IPS-15b (cell line): Measurements from ENCODE around the gene DNAH12.

ENCODE experiments used
- H3K27me3 ChIP-seq: one replicate; pipeline ENCODE4 v1.6.1; 2013; ENCODE audit warnings: low read length; ENCODE audit not compliant: control insufficient read depth, insufficient read depth
- H3K36me3 ChIP-seq: one replicate; pipeline ENCODE4 v1.6.1; 2013; ENCODE audit warnings: low read length; ENCODE audit not compliant: control insufficient read depth, insufficient read depth
- H3K4me1 ChIP-seq: one replicate; pipeline ENCODE4 v1.6.1; 2013; ENCODE audit warnings: mild to moderate bottlenecking, low read length; ENCODE audit not compliant: control insufficient read depth, insufficient read depth
- H3K4me3 ChIP-seq: one replicate; pipeline ENCODE4 v1.5.1; 2013; ENCODE audit warnings: low read depth, low read length
- H3K9ac ChIP-seq: one replicate; pipeline ENCODE4 v1.6.1; 2013; ENCODE audit warnings: low read depth, mild to moderate bottlenecking, low read length
- H3K9me3 ChIP-seq: one replicate; pipeline ENCODE4 v1.6.1; 2013; ENCODE audit warnings: mild to moderate bottlenecking, low read length; ENCODE audit not compliant: control insufficient read depth, insufficient read depth

The DNAH12 gene

DNA sequence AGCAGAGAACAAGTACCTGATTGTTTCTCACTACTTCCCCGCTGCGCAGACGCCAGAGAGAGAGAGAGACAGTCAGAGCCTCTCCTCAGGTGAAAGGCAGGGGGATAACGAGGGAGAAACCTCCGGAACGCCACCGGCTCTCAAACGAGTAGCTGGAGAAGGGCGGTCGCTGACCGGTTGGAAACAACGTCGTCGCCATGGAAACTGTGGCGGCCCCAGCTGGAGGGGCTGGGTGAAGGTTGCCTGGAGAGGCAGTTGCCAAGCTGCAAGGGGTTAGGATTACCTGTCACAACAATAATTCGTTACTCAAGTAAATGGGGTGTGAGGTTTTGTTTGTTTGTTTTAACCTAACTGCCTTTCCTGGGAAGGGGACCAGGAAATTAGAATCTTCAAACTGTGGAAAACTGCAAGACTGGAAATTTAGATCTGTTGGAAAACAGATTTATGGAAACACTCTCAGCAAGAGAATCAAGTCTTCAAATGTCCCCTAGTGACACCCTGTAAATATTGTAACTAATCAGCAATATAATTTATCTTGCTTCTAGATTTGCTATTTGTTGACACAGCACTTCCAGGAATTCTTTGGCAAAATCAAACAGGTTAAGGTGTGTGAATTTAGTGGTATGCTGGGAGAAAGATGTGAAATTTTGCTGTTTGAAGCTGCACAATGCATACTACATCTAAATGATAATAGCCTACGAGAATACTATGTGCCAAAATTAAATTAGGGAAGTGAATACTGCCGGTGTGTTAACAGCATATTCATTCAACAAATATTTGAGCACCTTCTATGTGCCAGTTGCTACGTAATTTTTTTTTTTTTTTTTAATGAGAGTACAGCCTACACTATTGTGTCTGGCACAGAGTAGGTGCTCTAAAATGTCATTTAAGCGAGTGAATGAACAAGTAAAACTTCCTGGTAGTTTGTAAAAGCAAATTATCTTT, at the start of gene DNAH12:
TSS of gene DNAH12 (minus strand) at position 164 of the 945 bp plus-strand sequence. CDS start 1,474 bp downstream, outside the sequence.
- Histone ChIP-seq H3K27me3 (no peaks in the 10 kb centered on the region), H3K36me3 (no peaks in the 10 kb centered on the region), H3K9ac (no peak within 1 kb of the TSS), H3K9me3 (no peaks in the 10 kb centered on the region), H3K4me1 (peaks cover 6% of the 10 kb centered on the region), H3K4me3 (peak within 1 kb of the TSS; percentile 56)

DNA sequence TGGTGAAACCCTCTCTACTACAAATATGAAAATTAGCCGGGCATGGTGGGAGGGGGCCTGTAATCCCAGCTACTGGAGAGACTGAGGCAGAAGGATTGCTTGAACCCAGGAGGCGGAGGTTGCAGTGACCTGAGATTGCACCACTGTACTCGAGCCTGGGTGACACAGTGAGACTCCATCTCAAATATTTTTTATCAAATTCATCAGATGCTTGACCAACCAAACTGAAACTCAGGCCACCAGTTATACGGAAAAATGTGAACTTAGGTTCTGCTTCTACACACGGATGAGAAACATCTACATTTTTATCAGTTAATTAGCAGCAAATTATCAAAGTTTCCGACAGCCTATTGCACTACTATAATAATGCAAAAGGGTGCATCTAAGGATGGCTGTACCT, 48.2 kb upstream of the DNAH12 start:
- Histone ChIP-seq H3K9me3 (no peaks in the 10 kb centered on the region), H3K4me1 (peaks cover 4% of the 10 kb centered on the region), H3K27me3 (no peaks in the 10 kb centered on the region), H3K36me3 (no peaks in the 10 kb centered on the region), H3K4me3 (no peak overlapping the region), H3K9ac (no peak overlapping the region)

GRCh38 chr3:57587905-57588304, 43.8 kb upstream of the DNAH12 start:
- Histone ChIP-seq H3K27me3 (no peaks in the 10 kb centered on the region), H3K4me3 (no peak overlapping the region), H3K4me1 (no peaks in the 10 kb centered on the region), H3K9me3 (no peaks in the 10 kb centered on the region), H3K36me3 (no peaks in the 10 kb centered on the region), H3K9ac (no peak overlapping the region)

DNA sequence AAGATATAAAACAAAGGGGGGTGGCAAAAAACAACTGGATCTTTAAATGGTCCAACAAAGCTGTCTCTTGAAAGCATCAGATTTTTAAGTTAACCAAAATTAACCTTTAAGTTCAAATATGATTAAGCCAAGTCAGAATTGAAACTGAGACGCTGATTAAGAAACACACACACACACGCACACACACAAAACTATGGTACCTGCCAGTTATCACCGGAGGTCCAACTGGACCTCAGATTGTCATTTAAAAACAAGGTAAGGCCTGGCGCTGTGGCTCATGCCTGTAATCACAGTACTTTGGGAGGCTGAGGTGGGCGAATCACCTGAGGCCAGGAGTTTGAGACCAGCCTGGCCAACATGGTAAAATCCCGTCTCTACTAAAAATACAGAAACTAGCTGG, 42.6 kb upstream of the DNAH12 start:
- Histone ChIP-seq H3K9ac (no peak overlapping the region), H3K36me3 (no peaks in the 10 kb centered on the region), H3K4me1 (no peaks in the 10 kb centered on the region), H3K4me3 (no peak overlapping the region), H3K27me3 (no peaks in the 10 kb centered on the region), H3K9me3 (no peaks in the 10 kb centered on the region)

- Histone ChIP-seq H3K4me3 (no peak overlapping the region), H3K27me3 (no peaks in the 10 kb centered on the region), H3K9me3 (no peaks in the 10 kb centered on the region), H3K9ac (no peak overlapping the region), H3K4me1 (no peaks in the 10 kb centered on the region), H3K36me3 (no peaks in the 10 kb centered on the region)
These were observed 39.4 kb upstream of the DNAH12 start for GRCh38 chr3:57583544-57583943.

DNA sequence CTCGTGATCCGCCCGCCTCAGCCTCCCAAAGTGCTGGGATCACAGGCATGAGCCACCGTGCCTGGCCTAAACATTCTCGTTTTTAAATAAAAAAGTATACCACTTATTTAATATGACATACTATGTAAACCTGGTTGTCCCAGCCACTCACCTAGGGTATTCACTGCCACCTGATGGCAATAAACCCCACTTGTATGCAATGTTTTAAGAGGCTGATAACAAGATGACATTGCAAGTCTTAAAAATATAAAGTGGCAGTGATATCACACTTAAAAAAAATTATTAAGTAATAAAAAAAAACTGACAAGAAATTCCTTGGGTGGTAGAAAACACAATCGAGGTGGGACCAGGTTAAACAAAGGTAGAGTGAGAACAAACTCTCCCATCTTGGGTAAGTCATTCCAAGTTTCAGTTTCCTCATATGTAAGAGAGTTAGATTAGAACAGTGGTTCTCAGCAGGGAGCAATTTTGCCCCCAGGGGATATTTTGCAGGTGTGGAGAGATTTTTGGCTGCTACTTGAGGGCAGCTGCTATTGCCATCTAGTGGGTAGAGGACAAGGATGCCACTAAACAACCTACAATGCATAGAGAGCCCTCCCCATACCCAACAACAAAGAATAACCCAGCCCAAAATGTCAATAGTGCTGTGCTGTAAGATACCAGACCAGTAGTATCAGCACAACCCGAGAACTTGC, 38.5 kb upstream of the DNAH12 start:
- Histone ChIP-seq H3K9ac (no peak overlapping the region), H3K36me3 (no peaks in the 10 kb centered on the region), H3K27me3 (no peaks in the 10 kb centered on the region), H3K9me3 (no peaks in the 10 kb centered on the region), H3K4me1 (no peaks in the 10 kb centered on the region), H3K4me3 (no peak overlapping the region)

DNA sequence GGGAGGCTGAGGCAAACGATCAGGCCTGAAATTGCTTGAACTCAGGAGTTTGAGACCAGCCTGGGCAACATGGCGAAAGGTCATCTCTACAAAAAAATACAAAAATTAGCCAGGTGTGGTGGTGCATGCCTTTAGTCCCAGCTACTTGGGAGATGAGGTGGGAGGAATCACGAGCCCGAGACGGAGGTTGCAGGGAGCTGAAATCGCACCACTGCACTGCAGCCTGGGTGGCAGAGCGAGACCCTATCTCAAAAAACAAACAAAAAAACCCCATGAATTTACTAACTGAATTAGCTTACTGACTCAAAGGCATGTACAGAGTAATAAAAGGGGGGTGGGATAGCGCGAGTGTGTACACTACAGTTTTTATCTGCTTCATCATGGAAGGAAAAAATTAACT, 33.7 kb upstream of the DNAH12 start:
- H3K9ac ChIP-seq = no peak overlapping the region
- peaks cover 18% of the 10 kb centered on the region for H3K36me3 ChIP-seq
- no peaks in the 10 kb centered on the region for H3K9me3 ChIP-seq
- H3K4me3 ChIP-seq = no peak overlapping the region
- H3K4me1 ChIP-seq = no peaks in the 10 kb centered on the region
- no peaks in the 10 kb centered on the region for H3K27me3 ChIP-seq

DNA sequence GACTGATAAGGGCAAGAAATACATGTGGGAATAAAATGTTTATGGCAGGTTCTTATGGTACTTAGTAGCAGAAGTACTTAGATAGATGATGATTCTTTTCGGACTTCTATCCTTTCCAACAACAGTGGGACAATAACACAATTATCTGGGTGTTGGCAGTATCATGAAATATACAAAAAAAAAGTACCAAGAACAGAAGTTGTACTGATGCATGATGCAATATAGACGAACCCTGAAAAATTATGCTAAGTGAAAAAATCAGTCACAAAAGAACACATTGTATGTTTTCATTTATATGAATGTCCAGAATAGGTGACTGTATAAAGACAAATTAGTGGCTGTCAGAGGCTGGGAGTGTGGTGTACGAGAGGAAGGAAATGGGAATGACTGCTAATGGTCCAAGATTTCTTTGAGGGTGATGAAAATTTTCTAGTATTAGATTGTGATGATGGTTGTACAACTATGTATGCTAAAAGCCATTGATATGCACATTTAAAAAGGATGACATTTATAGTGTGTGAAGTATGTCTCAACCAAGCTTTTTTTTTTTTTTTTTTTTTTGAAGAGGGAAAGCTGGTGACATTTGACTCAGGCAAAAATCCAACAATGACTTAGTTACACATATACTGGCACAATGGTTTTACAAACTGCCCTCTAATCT, 32.0 kb upstream of the DNAH12 start:
- Histone ChIP-seq H3K9ac (no peak overlapping the region), H3K4me1 (no peaks in the 10 kb centered on the region), H3K4me3 (no peak overlapping the region), H3K27me3 (no peaks in the 10 kb centered on the region), H3K9me3 (no peaks in the 10 kb centered on the region), H3K36me3 (peaks cover 25% of the 10 kb centered on the region)

- no peak overlapping the region for H3K4me3 ChIP-seq
- H3K36me3 ChIP-seq = peaks cover 25% of the 10 kb centered on the region
- H3K9me3 ChIP-seq = no peaks in the 10 kb centered on the region
- no peaks in the 10 kb centered on the region for H3K4me1 ChIP-seq
- no peaks in the 10 kb centered on the region for H3K27me3 ChIP-seq
- no peak overlapping the region for H3K9ac ChIP-seq
These were observed 28.0 kb upstream of the DNAH12 start for GRCh38 chr3:57572096-57572495.

- no peaks in the 10 kb centered on the region for H3K27me3 ChIP-seq
- H3K36me3 ChIP-seq = peaks cover 25% of the 10 kb centered on the region
- no peaks in the 10 kb centered on the region for H3K9me3 ChIP-seq
- H3K9ac ChIP-seq = no peak overlapping the region
- no peak overlapping the region for H3K4me3 ChIP-seq
- no peaks in the 10 kb centered on the region for H3K4me1 ChIP-seq
These were observed 26.7 kb upstream of the DNAH12 start for GRCh38 chr3:57570878-57571277.

DNA sequence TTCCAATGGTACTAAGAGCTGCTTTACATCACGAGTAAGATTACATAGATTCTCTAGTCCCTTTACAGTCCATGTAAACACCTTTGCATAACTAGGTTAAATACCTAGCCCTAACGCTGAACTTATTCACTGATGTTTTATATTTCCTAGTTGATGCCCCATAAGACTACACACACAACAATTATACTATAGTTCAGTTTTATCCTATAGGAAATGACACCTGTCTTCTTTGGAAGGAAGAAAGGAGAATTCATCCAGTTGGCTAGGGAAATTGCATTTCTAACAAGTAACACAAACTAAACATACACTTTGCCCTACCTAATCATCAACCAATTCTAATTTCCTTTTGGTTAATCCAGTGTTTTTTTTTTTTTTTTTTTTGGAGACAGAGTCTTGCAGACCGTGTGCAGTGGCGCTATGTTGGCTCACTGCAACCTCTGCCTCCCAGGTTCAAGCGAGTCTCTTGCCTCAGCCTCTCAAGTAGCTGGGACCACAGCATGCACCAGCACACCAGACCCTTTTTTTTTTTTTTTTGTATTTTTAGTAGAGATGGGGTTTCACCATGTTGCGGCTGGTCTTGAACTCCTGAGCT, 25.8 kb upstream of the DNAH12 start:
- peaks cover 24% of the 10 kb centered on the region for H3K36me3 ChIP-seq
- no peak overlapping the region for H3K4me3 ChIP-seq
- no peak overlapping the region for H3K9ac ChIP-seq
- H3K27me3 ChIP-seq = no peaks in the 10 kb centered on the region
- H3K4me1 ChIP-seq = no peaks in the 10 kb centered on the region
- H3K9me3 ChIP-seq = no peaks in the 10 kb centered on the region
